ENCODE data around the gene DDIT3. TPM values are rescaled to one million over a fixed set of nuclear protein-coding genes. Genes with fewer than 3 reads are reported as not detected.

Gene DDIT3
- total and polyA plus RNA-seq, 2 donors (not counting 1 experiment from before 2014, with no cell fraction given) = 35.6 to 159 TPM

GRCh38 chr12:57560516-57560915, 40.2 kb upstream of the DDIT3 start:
- no peak overlapping the region for H3K9ac ChIP-seq (ENCODE audit: low read length)
- no peak overlapping the region for H3K4me2 ChIP-seq (replicated peaks; ENCODE audit: low read depth, low read length, poor library complexity, severe bottlenecking)
- DNase-seq (no peak), ATAC-seq (ENCODE audit: low read depth) (no peak)
- Mint-ChIP-seq H3K27me3 (peaks cover 28% of the 10 kb centered on the region), H3K4me1 (no peaks in the 10 kb centered on the region), H3K4me3 (no peak overlapping the region), H3K9me3 (ENCODE audit: insufficient read depth) (no peaks in the 10 kb centered on the region), H3K27ac (no peak overlapping the region)
- H3K27ac ChIP-seq (ENCODE audit: low read length in 2 of 2) = no peak overlapping the region
- no peak overlapping the region for H3K4me3 ChIP-seq (ENCODE audit: control extremely low read depth in 1 of 5, extremely low read depth in 1 of 5, insufficient read depth in 1 of 5, low read depth in 2 of 5, low read length in 4 of 5)
- CTCF ChIA-PET = no interaction called here
- peaks cover 0 to 15% (median 2%) of the 10 kb centered on the region in 4 experiments for H3K27me3 ChIP-seq (replicated peaks in 1 of 4; ENCODE audit: control extremely low read depth in 1 of 4, control insufficient read depth in 3 of 4, insufficient read depth in 4 of 4, low read length in 3 of 4)
- H2AFZ ChIP-seq (ENCODE audit: insufficient read depth, low read depth, low read length, poor library complexity, severe bottlenecking) = no peak overlapping the region
- H3K36me3 ChIP-seq (replicated peaks in 1 of 2; ENCODE audit: control extremely low read depth in 1 of 2, control insufficient read depth in 1 of 2, extremely low read depth in 1 of 2, insufficient read depth in 2 of 2, low read length in 1 of 2) = no peaks in the 10 kb centered on the region
- H3K4me1 ChIP-seq (ENCODE audit: control insufficient read depth in 2 of 2, insufficient read depth in 2 of 2, low read length in 2 of 2) = no peaks in the 10 kb centered on the region
- H3K9me3 ChIP-seq (ENCODE audit: control extremely low read depth in 1 of 3, control insufficient read depth in 2 of 3, insufficient read depth in 1 of 3, low read length in 2 of 3) = no peaks in the 10 kb centered on the region
- H4K20me1 ChIP-seq (ENCODE audit: control insufficient read depth, insufficient read depth, low read length, poor library complexity, severe bottlenecking) = no peaks in the 10 kb centered on the region
- H3K79me2 ChIP-seq (ENCODE audit: control insufficient read depth, insufficient read depth, low read length) = no peaks in the 10 kb centered on the region
- no peak for TF ChIP-seq CTCF (IDR thresholded peaks at IDR 0.05)
- TF ChIP-seq EZH2 (IDR thresholded peaks at IDR 0.05; ENCODE audit: borderline replicate concordance, insufficient read depth, low read depth, low read length, poor library complexity, severe bottlenecking) = no peak
- intact Hi-C loops (cut with micrococcal nuclease) = no loop called here
- POLR2A ChIA-PET = no interaction called here
- WGBS (ENCODE audit: insufficient coverage) = no CpG with 5 or more reads among the region's 2 CpGs

GRCh38 chr12:57558864-57559263, 38.5 kb upstream of the DDIT3 start:
- no peak overlapping the region for H3K4me2 ChIP-seq (replicated peaks; ENCODE audit: low read depth, low read length, poor library complexity, severe bottlenecking)
- no peak overlapping the region for H3K4me3 ChIP-seq (ENCODE audit: control extremely low read depth in 1 of 5, extremely low read depth in 1 of 5, insufficient read depth in 1 of 5, low read depth in 2 of 5, low read length in 4 of 5)
- peaks cover 23% of the 10 kb centered on the region for H3K27me3 Mint-ChIP-seq
- H3K4me1 ChIP-seq (ENCODE audit: control insufficient read depth in 2 of 2, insufficient read depth in 2 of 2, low read length in 2 of 2) = no peaks in the 10 kb centered on the region
- WGBS (ENCODE audit: insufficient coverage) = 100% methylated on average over 1 of the region's 4 CpGs
- ATAC-seq (ENCODE audit: low read depth) (no peak), DNase-seq (no peak)
- no peaks in the 10 kb centered on the region for H3K4me1 Mint-ChIP-seq
- no peak overlapping the region for H2AFZ ChIP-seq (ENCODE audit: insufficient read depth, low read depth, low read length, poor library complexity, severe bottlenecking)
- no peaks in the 10 kb centered on the region for H3K79me2 ChIP-seq (ENCODE audit: control insufficient read depth, insufficient read depth, low read length)
- ChIA-PET POLR2A (no interaction called here), CTCF (no interaction called here)
- no peak overlapping the region for H3K4me3 Mint-ChIP-seq
- TF ChIP-seq EZH2 (IDR thresholded peaks at IDR 0.05; ENCODE audit: borderline replicate concordance, insufficient read depth, low read depth, low read length, poor library complexity, severe bottlenecking) = no peak
- no peak for TF ChIP-seq CTCF (IDR thresholded peaks at IDR 0.05)
- H3K9me3 Mint-ChIP-seq (ENCODE audit: insufficient read depth) = no peaks in the 10 kb centered on the region
- no peaks in the 10 kb centered on the region for H3K9me3 ChIP-seq (ENCODE audit: control extremely low read depth in 1 of 3, control insufficient read depth in 2 of 3, insufficient read depth in 1 of 3, low read length in 2 of 3)
- H3K27ac Mint-ChIP-seq = no peak overlapping the region
- peaks cover 0 to 10% (median 2%) of the 10 kb centered on the region in 4 experiments for H3K27me3 ChIP-seq (replicated peaks in 1 of 4; ENCODE audit: control extremely low read depth in 1 of 4, control insufficient read depth in 3 of 4, insufficient read depth in 4 of 4, low read length in 3 of 4)
- H3K9ac ChIP-seq (ENCODE audit: low read length) = no peak overlapping the region
- H3K36me3 ChIP-seq (replicated peaks in 1 of 2; ENCODE audit: control extremely low read depth in 1 of 2, control insufficient read depth in 1 of 2, extremely low read depth in 1 of 2, insufficient read depth in 2 of 2, low read length in 1 of 2) = no peaks in the 10 kb centered on the region
- intact Hi-C loops (cut with micrococcal nuclease) = no loop called here
- H3K27ac ChIP-seq (ENCODE audit: low read length in 2 of 2) = no peak overlapping the region
- H4K20me1 ChIP-seq (ENCODE audit: control insufficient read depth, insufficient read depth, low read length, poor library complexity, severe bottlenecking) = no peaks in the 10 kb centered on the region

Data from B cell (primary cell).